Caco-2 (cell line): ENCODE measurements around the gene DCBLD2. TPM values are rescaled to one million over a fixed set of nuclear protein-coding genes. Genes with fewer than 3 reads are reported as not detected.
A peak's percentile ranks its signal among the peaks of the same experiment; 100 is the strongest.

Source experiments
- BruUV-seq: library from RNA; stranded (reverse); fragments of 400-500 nt; replicated peaks from 2 replicates; lab custom pipeline; 2021; lab: Mats Ljungman, UMichigan
- CTCF ChIA-PET: fragments of 300-600 bp; sonication (Branson Sonifier 250); formaldehyde crosslinking; loops from one replicate; lab custom pipeline; 2022; ENCODE audit warnings: antibody characterized with exemption; lab: Charles Lee
- POLR2A ChIA-PET: fragments of 300-600 bp; sonication (Branson Sonifier 250); formaldehyde crosslinking; loops from one replicate; lab custom pipeline; 2022; ENCODE audit warnings: antibody characterized with exemption; lab: Charles Lee
- DNase-seq, 2 experiments: peaks; one replicate each; pipeline versions ENCODE4 v3.0.0 to v3.0.0-alpha.2; 2020 to 2022
- H3K27me3 ChIP-seq: replicated peaks from 2 replicates; pipeline ENCODE4 v1.6.0; 2011; ENCODE audit warnings: low read length; ENCODE audit not compliant: control insufficient read depth, insufficient read depth
- H3K36me3 ChIP-seq: 2 replicates; pipeline ENCODE4 v1.5.1; 2011; ENCODE audit warnings: low read length; ENCODE audit not compliant: control insufficient read depth, insufficient read depth
- H3K4me1 ChIP-seq: fragments of 250-450 bp; sonication (Bioruptor Pico); 2 replicates; pipeline ENCODE4 v1.5.1; 2020; ENCODE audit warnings: mild to moderate bottlenecking
- H3K4me3 ChIP-seq: 2 replicates; pipeline ENCODE4 v1.5.1; 2011; ENCODE audit warnings: low read depth, mild to moderate bottlenecking, control low read depth, low read length
- H3K9me3 ChIP-seq: fragments of 250-450 bp; sonication (Bioruptor Pico); 2 replicates; pipeline ENCODE4 v1.5.1; 2020; ENCODE audit warnings: mild to moderate bottlenecking, moderate library complexity
- H3K27ac Mint-ChIP-seq: one replicate; pipeline ENCODE4 v1.8.0; 2022; ENCODE audit warnings: mixed read lengths; ENCODE audit not compliant: unreplicated experiment
- H3K27me3 Mint-ChIP-seq: one replicate; pipeline ENCODE4 v1.8.0; 2022; ENCODE audit warnings: mixed read lengths; ENCODE audit not compliant: insufficient read depth, unreplicated experiment
- H3K36me3 Mint-ChIP-seq: one replicate; pipeline ENCODE4 v1.8.0; 2022; ENCODE audit warnings: mild to moderate bottlenecking, mixed read lengths; ENCODE audit not compliant: insufficient read depth, unreplicated experiment
- H3K4me1 Mint-ChIP-seq: one replicate; pipeline ENCODE4 v1.8.0; 2022; ENCODE audit warnings: low read depth, mixed read lengths; ENCODE audit not compliant: unreplicated experiment
- H3K4me3 Mint-ChIP-seq: one replicate; pipeline ENCODE4 v1.8.0; 2022; ENCODE audit warnings: mild to moderate bottlenecking, moderate library complexity, mixed read lengths; ENCODE audit not compliant: unreplicated experiment
- H3K9me3 Mint-ChIP-seq: one replicate; pipeline ENCODE4 v1.8.0; 2022; ENCODE audit warnings: mixed read lengths; ENCODE audit not compliant: unreplicated experiment
- CTCF ChIP-seq, 2 experiments: fragments of 200-600 bp in 1 of 2; IDR thresholded peaks; 1 replicate in 1 of 2; 2 replicates in 1 of 2; pipeline versions ENCODE4 v1.5.1 to v1.8.0; 2011 to 2022; ENCODE audit warnings: antibody characterized with exemption in 1 of 2, control low read depth in 1 of 2, inconsistent platforms in 1 of 2, low read depth in 1 of 2, low read length in 1 of 2, mild to moderate bottlenecking in 1 of 2, moderate library complexity in 1 of 2; ENCODE audit not compliant: insufficient read depth in 1 of 2, severe bottlenecking in 1 of 2, unreplicated experiment in 1 of 2
- intact Hi-C: fragments of 100-400 bp; cut with micrococcal nuclease; formaldehyde crosslinking; loops from one replicate; pipeline ENCODE4 v1.10.0; 2022; ENCODE audit not compliant: unreplicated experiment
- total RNA-seq: library from RNA; stranded (reverse); gene quantifications from 2 replicates; pipeline ENCODE4 v1.2.3, GENCODE V29; 2022

DCBLD2 gene
- total RNA-seq, 1 experiment from 2014 or later = 53.0 TPM

GRCh38 chr3:98901119-98901391 is 440 bp downstream of the DCBLD2 start:
- no peak for TF ChIP-seq CTCF (IDR thresholded peaks at IDR 0.05; ENCODE audit: insufficient read depth in 1 of 2, low read depth in 1 of 2, low read length in 1 of 2, severe bottlenecking in 1 of 2, unreplicated experiment in 1 of 2)
- ChIA-PET POLR2A (interaction anchor here (0.6 to 1.1 kb wide), 3 partner anchors 24 to 917 kb away, joined by 3 read pairs; partner anchors contain the start of genes CLDND1 and CMSS1), CTCF (interaction anchor here (0.8 to 1.6 kb wide), 5 partner anchors 74 to 93 kb away, joined by 4 to 14 read pairs (median 4); no protein-coding TSS in a partner anchor)
- Mint-ChIP-seq H3K36me3 (peaks cover 6% of the 10 kb centered on the region), H3K4me3 (peak overlapping the region; percentile 96), H3K9me3 (no peaks in the 10 kb centered on the region), H3K4me1 (peaks cover 8% of the 10 kb centered on the region), H3K27me3 (no peaks in the 10 kb centered on the region), H3K27ac (peak overlapping the region; percentile 81)
- DNase-seq = peak; percentile 49 to 61
- H3K4me1 ChIP-seq = peaks cover 14% of the 10 kb centered on the region
- intact Hi-C loops = loop anchor here (1.0 to 5.0 kb wide), 4 partner anchors 74 to 309 kb away; partner anchors contain the start of gene CPOX
- BruUV-seq = no TSS peak
- no peaks in the 10 kb centered on the region for H3K36me3 ChIP-seq
- H3K9me3 ChIP-seq = no peaks in the 10 kb centered on the region
- no peaks in the 10 kb centered on the region for H3K27me3 ChIP-seq
- peak overlapping the region; percentile 91 for H3K4me3 ChIP-seq

- H3K4me1 ChIP-seq = peaks cover 14% of the 10 kb centered on the region
- TSS peak; percentile 45 for BruUV-seq
- no peak for DNase-seq
- peak overlapping the region; percentile 91 for H3K4me3 ChIP-seq
- peaks cover 6% of the 10 kb centered on the region for H3K36me3 Mint-ChIP-seq
- H3K9me3 ChIP-seq = no peaks in the 10 kb centered on the region
- no peak for TF ChIP-seq CTCF (IDR thresholded peaks at IDR 0.05; ENCODE audit: insufficient read depth in 1 of 2, low read depth in 1 of 2, low read length in 1 of 2, severe bottlenecking in 1 of 2, unreplicated experiment in 1 of 2)
- no peaks in the 10 kb centered on the region for H3K36me3 ChIP-seq
- no peaks in the 10 kb centered on the region for H3K9me3 Mint-ChIP-seq
- intact Hi-C loops = loop anchor here (1.0 to 5.0 kb wide), 4 partner anchors 73 to 308 kb away; partner anchors contain the start of gene CPOX
- H3K4me3 Mint-ChIP-seq = peak overlapping the region; percentile 96
- H3K27ac Mint-ChIP-seq = peak overlapping the region; percentile 81
- ChIA-PET POLR2A (no interaction called here), CTCF (no interaction called here)
- H3K27me3 Mint-ChIP-seq = no peaks in the 10 kb centered on the region
- peaks cover 6% of the 10 kb centered on the region for H3K4me1 Mint-ChIP-seq
- H3K27me3 ChIP-seq = no peaks in the 10 kb centered on the region
Observed at GRCh38 chr3:98900265-98901118, 1.0 kb downstream of the DCBLD2 start.

- no peaks in the 10 kb centered on the region for H3K9me3 Mint-ChIP-seq
- no peaks in the 10 kb centered on the region for H3K27me3 Mint-ChIP-seq
- no peak for DNase-seq
- H3K4me3 ChIP-seq = no peak overlapping the region
- no peaks in the 10 kb centered on the region for H3K27me3 ChIP-seq
- no peak overlapping the region for H3K27ac Mint-ChIP-seq
- H3K4me3 Mint-ChIP-seq = no peak overlapping the region
- TF ChIP-seq CTCF (IDR thresholded peaks at IDR 0.05; ENCODE audit: insufficient read depth in 1 of 2, low read depth in 1 of 2, low read length in 1 of 2, severe bottlenecking in 1 of 2, unreplicated experiment in 1 of 2) = no peak
- no peaks in the 10 kb centered on the region for H3K9me3 ChIP-seq
- intact Hi-C loops = no loop called here
- no peaks in the 10 kb centered on the region for H3K36me3 ChIP-seq
- H3K4me1 Mint-ChIP-seq = peaks cover 10% of the 10 kb centered on the region
- H3K4me1 ChIP-seq = peaks cover 15% of the 10 kb centered on the region
- no TSS peak for BruUV-seq
- CTCF ChIA-PET = no interaction called here
- POLR2A ChIA-PET = no interaction called here
- peaks cover 11% of the 10 kb centered on the region for H3K36me3 Mint-ChIP-seq
Observed at GRCh38 chr3:98897701-98898100, 3.8 kb downstream of the DCBLD2 start.
